Stimulated activated memory B cell treated with anti-CD40 and anti-IgM and Interleukin-4, amounts not matched to agents 10 μg/mL and 1 μg/mL and 100 μg/mL, for 72 hours (primary cell): ENCODE data around the gene SLC6A7.
"Not testable (repeated sequence)": the region's sequence is repeated elsewhere in the genome, so short reads cannot be mapped to it uniquely, and the experiment has no call there.

Experiments
- ATAC-seq: fragments of 150-1000 bp; cut with Tn5 transposase; 2 replicates; pipeline ENCODE4 v1.10.0; 2021
- H3K27ac Mint-ChIP-seq: one replicate; pipeline ENCODE4 v1.8.0; 2022; ENCODE audit warnings: mild to moderate bottlenecking, mixed read lengths
- H3K27me3 Mint-ChIP-seq: one replicate; pipeline ENCODE4 v1.8.0; 2022; ENCODE audit warnings: mixed read lengths
- H3K36me3 Mint-ChIP-seq: one replicate; pipeline ENCODE4 v1.8.0; 2022; ENCODE audit warnings: mixed read lengths
- H3K4me1 Mint-ChIP-seq: one replicate; pipeline ENCODE4 v1.8.0; 2022; ENCODE audit warnings: mixed read lengths
- H3K4me3 Mint-ChIP-seq: one replicate; pipeline ENCODE4 v1.8.0; 2022; ENCODE audit warnings: mild to moderate bottlenecking, moderate library complexity, mixed read lengths
- H3K9me3 Mint-ChIP-seq: one replicate; pipeline ENCODE4 v1.8.0; 2022; ENCODE audit warnings: mixed read lengths

The SLC6A7 gene

GRCh38 chr5:150242251-150242894 is 52.5 kb downstream of the SLC6A7 start:
- no peak for ATAC-seq
- no peaks in the 10 kb centered on the region for H3K9me3 Mint-ChIP-seq
- peaks cover 42% of the 10 kb centered on the region for H3K27me3 Mint-ChIP-seq
- no peak overlapping the region for H3K27ac Mint-ChIP-seq
- H3K4me1 Mint-ChIP-seq: no peaks in the 10 kb centered on the region
- H3K4me3 Mint-ChIP-seq: no peak overlapping the region
- H3K36me3 Mint-ChIP-seq: no peaks in the 10 kb centered on the region

GRCh38 chr5:150243590-150243989 is 53.7 kb downstream of the SLC6A7 start:
- Mint-ChIP-seq H3K36me3 (no peaks in the 10 kb centered on the region), H3K4me3 (no peak overlapping the region), H3K9me3 (no peaks in the 10 kb centered on the region), H3K27ac (no peak overlapping the region), H3K4me1 (no peaks in the 10 kb centered on the region), H3K27me3 (peaks cover 48% of the 10 kb centered on the region)
- no peak for ATAC-seq

GRCh38 chr5:150244209-150244608 is 54.3 kb downstream of the SLC6A7 start:
- Mint-ChIP-seq H3K4me1 (no peaks in the 10 kb centered on the region), H3K9me3 (no peaks in the 10 kb centered on the region), H3K27ac (no peak overlapping the region), H3K36me3 (no peaks in the 10 kb centered on the region), H3K27me3 (peaks cover 54% of the 10 kb centered on the region), H3K4me3 (no peak overlapping the region)
- ATAC-seq: no peak

- no peak overlapping the region for H3K27ac Mint-ChIP-seq
- H3K4me1 Mint-ChIP-seq: no peaks in the 10 kb centered on the region
- ATAC-seq: no peak
- H3K4me3 Mint-ChIP-seq: no peak overlapping the region
- H3K9me3 Mint-ChIP-seq: no peaks in the 10 kb centered on the region
- H3K27me3 Mint-ChIP-seq: peaks cover 65% of the 10 kb centered on the region
- no peaks in the 10 kb centered on the region for H3K36me3 Mint-ChIP-seq
Observed at GRCh38 chr5:150245111-150245789, 55.4 kb downstream of the SLC6A7 start.

GRCh38 chr5:150245808-150246207 is 55.9 kb downstream of the SLC6A7 start:
- Mint-ChIP-seq H3K36me3 (no peaks in the 10 kb centered on the region), H3K9me3 (no peaks in the 10 kb centered on the region), H3K4me3 (no peak overlapping the region), H3K4me1 (no peaks in the 10 kb centered on the region), H3K27me3 (peaks cover 68% of the 10 kb centered on the region), H3K27ac (no peak overlapping the region)
- no peak for ATAC-seq

GRCh38 chr5:150246429-150246828 is 56.6 kb downstream of the SLC6A7 start:
- no peaks in the 10 kb centered on the region for H3K36me3 Mint-ChIP-seq
- H3K27ac Mint-ChIP-seq: no peak overlapping the region
- no peak overlapping the region for H3K4me3 Mint-ChIP-seq
- no peak for ATAC-seq
- H3K9me3 Mint-ChIP-seq: no peaks in the 10 kb centered on the region
- H3K4me1 Mint-ChIP-seq: no peaks in the 10 kb centered on the region
- peaks cover 67% of the 10 kb centered on the region for H3K27me3 Mint-ChIP-seq

GRCh38 chr5:150246835-150247234 is 57.0 kb downstream of the SLC6A7 start:
- Mint-ChIP-seq H3K4me1 (no peaks in the 10 kb centered on the region), H3K9me3 (no peaks in the 10 kb centered on the region), H3K27ac (no peak overlapping the region), H3K27me3 (peaks cover 67% of the 10 kb centered on the region), H3K4me3 (no peak overlapping the region), H3K36me3 (no peaks in the 10 kb centered on the region)
- ATAC-seq: no peak

- Mint-ChIP-seq H3K4me3 (no peak overlapping the region), H3K4me1 (no peaks in the 10 kb centered on the region), H3K27me3 (peaks cover 68% of the 10 kb centered on the region), H3K36me3 (no peaks in the 10 kb centered on the region), H3K27ac (no peak overlapping the region), H3K9me3 (no peaks in the 10 kb centered on the region)
- ATAC-seq: no peak
Observed at GRCh38 chr5:150247726-150248125, 57.9 kb downstream of the SLC6A7 start.

GRCh38 chr5:150248493-150248892 is 58.6 kb downstream of the SLC6A7 start:
- ATAC-seq, H3K4me1 Mint-ChIP-seq, H3K4me3 Mint-ChIP-seq, H3K36me3 Mint-ChIP-seq, H3K9me3 Mint-ChIP-seq, H3K27ac Mint-ChIP-seq: not testable (repeated sequence)
- peaks cover 68% of the 10 kb centered on the region for H3K27me3 Mint-ChIP-seq

- Mint-ChIP-seq H3K36me3 (no peaks in the 10 kb centered on the region), H3K27ac (no peak overlapping the region), H3K9me3 (no peaks in the 10 kb centered on the region), H3K4me3 (no peak overlapping the region), H3K27me3 (peaks cover 71% of the 10 kb centered on the region), H3K4me1 (no peaks in the 10 kb centered on the region)
- no peak for ATAC-seq
Observed at GRCh38 chr5:150248946-150249345, 59.1 kb downstream of the SLC6A7 start.

- no peaks in the 10 kb centered on the region for H3K4me1 Mint-ChIP-seq
- H3K9me3 Mint-ChIP-seq: no peaks in the 10 kb centered on the region
- no peaks in the 10 kb centered on the region for H3K36me3 Mint-ChIP-seq
- no peak for ATAC-seq
- H3K4me3 Mint-ChIP-seq: no peak overlapping the region
- H3K27ac Mint-ChIP-seq: no peak overlapping the region
- H3K27me3 Mint-ChIP-seq: peaks cover 68% of the 10 kb centered on the region
Observed at GRCh38 chr5:150249744-150250143, 59.9 kb downstream of the SLC6A7 start.

GRCh38 chr5:150251504-150251903 is 61.6 kb downstream of the SLC6A7 start:
- H3K27me3 Mint-ChIP-seq: peaks cover 53% of the 10 kb centered on the region
- no peak overlapping the region for H3K4me3 Mint-ChIP-seq
- H3K4me1 Mint-ChIP-seq: no peaks in the 10 kb centered on the region
- no peak for ATAC-seq
- no peak overlapping the region for H3K27ac Mint-ChIP-seq
- H3K9me3 Mint-ChIP-seq: no peaks in the 10 kb centered on the region
- no peaks in the 10 kb centered on the region for H3K36me3 Mint-ChIP-seq

GRCh38 chr5:150252489-150252888 is 62.6 kb downstream of the SLC6A7 start:
- H3K4me3 Mint-ChIP-seq: no peak overlapping the region
- H3K4me1 Mint-ChIP-seq: no peaks in the 10 kb centered on the region
- no peaks in the 10 kb centered on the region for H3K36me3 Mint-ChIP-seq
- H3K9me3 Mint-ChIP-seq: no peaks in the 10 kb centered on the region
- H3K27me3 Mint-ChIP-seq: peaks cover 45% of the 10 kb centered on the region
- H3K27ac Mint-ChIP-seq: no peak overlapping the region
- ATAC-seq: no peak

- Mint-ChIP-seq H3K4me3 (no peak overlapping the region), H3K36me3 (no peaks in the 10 kb centered on the region), H3K27ac (no peak overlapping the region), H3K27me3 (peaks cover 40% of the 10 kb centered on the region), H3K4me1 (no peaks in the 10 kb centered on the region), H3K9me3 (no peaks in the 10 kb centered on the region)
- no peak for ATAC-seq
Observed at GRCh38 chr5:150253416-150254208, 63.8 kb downstream of the SLC6A7 start.

- Mint-ChIP-seq H3K4me1 (no peaks in the 10 kb centered on the region), H3K27me3 (peaks cover 32% of the 10 kb centered on the region), H3K27ac (no peak overlapping the region), H3K4me3 (no peak overlapping the region), H3K36me3 (no peaks in the 10 kb centered on the region), H3K9me3 (no peaks in the 10 kb centered on the region)
- no peak for ATAC-seq
Observed at GRCh38 chr5:150254363-150254762, 64.5 kb downstream of the SLC6A7 start.

GRCh38 chr5:150254774-150255173 is 64.9 kb downstream of the SLC6A7 start:
- H3K36me3 Mint-ChIP-seq: no peaks in the 10 kb centered on the region
- H3K4me1 Mint-ChIP-seq: no peaks in the 10 kb centered on the region
- H3K27ac Mint-ChIP-seq: no peak overlapping the region
- no peak overlapping the region for H3K4me3 Mint-ChIP-seq
- H3K9me3 Mint-ChIP-seq: no peaks in the 10 kb centered on the region
- ATAC-seq: no peak
- peaks cover 28% of the 10 kb centered on the region for H3K27me3 Mint-ChIP-seq
